KBM-7 (cell line): ENCODE measurements around the gene NR4A1.

Experiments
- DNase-seq: peaks from one replicate; pipeline ENCODE4 v3.0.0-alpha.2; 2015
- in situ Hi-C: fragments of 300-500 bp; cut with MboI; formaldehyde crosslinking; loops from 2 replicates; pipeline ENCODE4 v1.14.3; 2020; ENCODE audit warnings: low sequenced_read_pairs, low pct_unique_long_range_greater_than_20kb, mixed read lengths

The NR4A1 gene

GRCh38 chr12:52050758-52051541 is at the start of gene NR4A1:
NR4A1 (plus strand) TSS chr12:52051442; CDS start chr12:52054329, 2,887 bp downstream.
- in situ Hi-C loops = no loop called here
- peak; percentile 79 for DNase-seq

- in situ Hi-C loops = no loop called here
- DNase-seq = no peak
These were observed 48.2 kb upstream of the NR4A1 start for GRCh38 chr12:52003016-52003550.

- in situ Hi-C loops = no loop called here
- no peak for DNase-seq
These were observed 47.7 kb upstream of the NR4A1 start for GRCh38 chr12:52003591-52003990.

GRCh38 chr12:52004042-52004648 is 47.1 kb upstream of the NR4A1 start:
- in situ Hi-C loops = no loop called here
- DNase-seq = peak; percentile 50

- in situ Hi-C loops = no loop called here
- no peak for DNase-seq
These were observed 45.9 kb upstream of the NR4A1 start for GRCh38 chr12:52005218-52005902.

GRCh38 chr12:52005903-52006703 is 45.1 kb upstream of the NR4A1 start:
- peak; percentile 79 for DNase-seq
- in situ Hi-C loops = no loop called here

- in situ Hi-C loops = no loop called here
These were observed 44.5 kb upstream of the NR4A1 start, which contains the start of gene TAMALIN for GRCh38 chr12:52006726-52007157. TAMALIN (plus strand) TSS chr12:52006946; CDS start chr12:52007020, 74 bp downstream.

GRCh38 chr12:52007158-52007921 is 43.9 kb upstream of the NR4A1 start:
- in situ Hi-C loops = no loop called here
- DNase-seq = no peak

More at GRCh38 chr12:52006726-52007157, 44.5 kb upstream of the NR4A1 start, which contains the start of gene TAMALIN:
- DNase-seq = peak; percentile 50

- no peak for DNase-seq
- in situ Hi-C loops = no loop called here
These were observed 43.2 kb upstream of the NR4A1 start for GRCh38 chr12:52007982-52008510.

GRCh38 chr12:52009081-52009751 is 42.0 kb upstream of the NR4A1 start:
- in situ Hi-C loops = no loop called here

GRCh38 chr12:52010152-52010622 is 41.1 kb upstream of the NR4A1 start:
- DNase-seq = peak; percentile 37
- in situ Hi-C loops = no loop called here

More at GRCh38 chr12:52009081-52009751, 42.0 kb upstream of the NR4A1 start:
- no peak for DNase-seq

GRCh38 chr12:52010692-52011601 is 40.3 kb upstream of the NR4A1 start:
- in situ Hi-C loops = no loop called here
- no peak for DNase-seq

GRCh38 chr12:52011602-52012214 is 39.5 kb upstream of the NR4A1 start:
- no peak for DNase-seq
- in situ Hi-C loops = no loop called here

- no peak for DNase-seq
- in situ Hi-C loops = no loop called here
These were observed 37.5 kb upstream of the NR4A1 start for GRCh38 chr12:52013626-52014310.
